OCI-LY1 (cell line): ENCODE results near the gene SLC6A9.

Experiments used
- CTCF ChIP-seq: fragments of 200-600 bp; sonication (generic), shearing (Covaris generic); IDR thresholded peaks from 2 replicates; pipeline ENCODE4 v1.5.1; 2017; ENCODE audit warnings: mild to moderate bottlenecking, antibody characterized with exemption, low read length, moderate library complexity, mixed read lengths
- EZH2 ChIP-seq: fragments of 200-600 bp; sonication (generic), shearing (Covaris generic); IDR thresholded peaks from 2 replicates; pipeline ENCODE4 v1.8.0; 2017; ENCODE audit warnings: borderline replicate concordance, mixed run types, mild to moderate bottlenecking, antibody characterized with exemption, low read length, moderate library complexity, mixed read lengths

- TF ChIP-seq EZH2 (no peak), CTCF (no peak)
These were observed 9.2 kb upstream of the SLC6A9 start for GRCh38 chr1:44040418-44040817.
